Activated CD4-positive, CD25-positive, alpha-beta regulatory T cell treated with anti-CD3 and anti-CD28 coated beads, Interleukin-2, amount 50 U/mL, for 16 hours (primary cell): ENCODE measurements around the gene ELL.
"Not testable (repeated sequence)": the region's sequence is repeated elsewhere in the genome, so short reads cannot be mapped to it uniquely, and the experiment has no call there.

Source experiments
- DNase-seq: peaks from one replicate; pipeline ENCODE4 v3.0.0-alpha.2; 2020; ENCODE audit warnings: low read depth, low spot score

The ELL gene

DNA sequence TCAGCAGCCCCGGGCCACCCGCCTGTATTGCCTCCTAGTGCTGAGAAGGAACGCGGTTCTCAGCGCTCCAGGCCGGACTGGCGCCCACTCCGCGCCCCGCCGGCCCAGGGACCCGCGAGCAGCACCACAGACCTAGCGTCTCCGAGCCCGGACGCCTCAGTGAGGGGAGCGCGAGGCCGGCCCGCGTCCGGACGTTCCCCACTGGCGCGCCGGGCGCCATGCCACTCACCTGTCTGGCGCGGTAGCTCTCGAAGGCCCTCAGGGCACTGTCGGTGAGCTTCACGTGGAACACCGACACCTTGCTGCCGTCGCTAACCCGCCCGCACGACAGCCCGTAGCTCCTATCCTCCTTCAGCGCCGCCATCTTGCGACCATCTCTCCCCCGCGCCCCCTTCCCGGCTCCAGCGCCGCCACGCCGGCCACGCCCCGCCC lies at the start of gene ELL:
ELL (minus strand) TSS at position 379 of the 432 bp plus-strand sequence; CDS start at position 364, 15 bp downstream.
- DNase-seq = no peak

GRCh38 chr19:18568367-18568766 lies 46.5 kb upstream of the ELL start:
- no peak for DNase-seq

- no peak for DNase-seq
Measured at GRCh38 chr19:18566953-18567352, 45.1 kb upstream of the ELL start.

DNA sequence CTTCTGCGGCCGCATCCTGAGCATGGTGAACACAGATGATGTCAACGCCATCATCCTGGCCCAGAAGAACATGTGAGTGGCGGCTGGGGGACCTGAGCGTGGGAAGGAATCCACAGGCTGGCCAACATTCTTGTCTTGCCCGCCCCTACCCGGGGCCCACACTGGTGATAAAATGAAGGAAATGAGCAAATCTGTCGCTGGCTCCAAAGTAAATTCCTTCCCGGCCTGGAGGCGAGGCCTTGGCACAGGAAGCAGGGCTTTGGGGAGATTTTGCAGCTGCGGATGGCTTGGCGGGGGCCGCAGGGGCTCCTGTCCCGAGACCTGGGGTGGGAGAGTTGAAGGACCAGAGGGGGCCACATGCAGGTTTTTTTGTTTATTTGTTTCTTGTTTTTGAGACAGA lies 40.2 kb upstream of the ELL start:
- DNase-seq = no peak

- DNase-seq = no peak
Measured at GRCh38 chr19:18559685-18560084, 37.8 kb upstream of the ELL start.

DNA sequence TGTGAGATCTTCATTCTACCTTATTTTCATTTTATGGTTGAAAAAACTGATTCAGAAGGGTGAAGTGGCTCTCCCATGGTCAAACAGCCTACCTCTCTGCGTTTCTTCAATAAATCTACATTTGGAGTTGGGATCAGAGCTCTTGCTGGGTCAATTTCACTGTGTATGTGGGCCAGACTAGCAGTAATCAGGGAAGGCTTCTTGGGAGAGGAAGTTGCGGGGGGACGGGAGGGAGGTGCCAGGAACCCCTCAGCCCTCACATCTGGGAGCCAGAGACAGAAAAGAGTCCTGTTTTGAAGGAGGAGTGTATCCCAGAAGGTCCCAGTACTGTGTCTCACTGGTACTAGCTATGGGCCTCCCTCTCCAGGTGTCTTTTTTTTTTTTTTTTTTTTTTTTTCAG lies 36.7 kb upstream of the ELL start:
- no peak for DNase-seq

- no peak for DNase-seq
Measured at GRCh38 chr19:18558202-18558555, 36.3 kb upstream of the ELL start.

GRCh38 chr19:18557411-18558201 lies 35.7 kb upstream of the ELL start, which contains the start of gene KXD1:
Gene KXD1 (plus strand): TSS chr19:18557870. CDS start chr19:18562057, 4,187 bp downstream.
- DNase-seq = peak; percentile 97

- DNase-seq = no peak
Measured at GRCh38 chr19:18551631-18552030, 29.8 kb upstream of the ELL start.

- DNase-seq = peak; percentile 53
Measured at GRCh38 chr19:18543814-18544475, 22.1 kb upstream of the ELL start.

DNA sequence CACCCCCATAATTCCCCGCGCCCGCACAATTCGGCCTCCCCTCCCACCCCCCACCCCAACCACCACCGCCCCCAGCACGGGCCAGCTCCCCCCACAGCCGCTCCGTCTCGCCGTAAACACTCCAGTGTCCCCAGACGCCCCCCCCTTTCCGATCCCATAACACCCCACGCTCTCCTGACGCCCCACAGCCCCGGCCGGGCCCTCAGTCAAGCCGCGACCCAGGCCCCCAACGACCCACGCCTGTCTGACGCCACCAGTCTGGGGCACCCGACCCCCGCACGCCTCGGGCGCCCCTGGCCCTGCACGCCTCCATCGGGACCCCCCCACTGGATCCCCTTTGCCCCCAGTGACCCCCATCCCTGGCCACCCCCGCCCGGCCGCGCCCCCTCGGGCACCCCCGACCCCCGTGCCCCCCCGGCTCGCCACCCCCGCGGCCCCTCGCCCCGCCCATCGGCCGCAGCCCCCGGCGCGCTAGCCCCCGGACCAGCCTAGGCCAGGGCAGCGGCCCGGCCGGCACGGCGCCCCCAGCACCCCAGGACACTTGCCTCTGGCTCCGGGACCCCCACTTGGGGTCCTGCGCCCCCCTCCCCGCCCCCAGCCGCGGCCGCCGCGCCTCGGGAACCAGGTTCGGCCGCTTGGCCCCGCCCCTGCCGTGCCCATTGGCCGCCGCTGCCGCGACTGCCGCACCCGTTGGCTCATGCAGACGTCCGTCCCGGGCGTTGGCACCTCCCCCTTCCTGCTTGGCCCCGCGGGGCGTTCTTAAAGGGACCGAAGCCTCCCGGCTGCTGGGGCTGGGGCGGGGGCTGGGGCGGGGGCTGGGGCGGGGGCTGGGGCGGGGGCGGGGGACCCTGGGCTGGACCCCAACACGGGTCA lies 21.3 kb upstream of the ELL start, which contains the start of gene FKBP8:
FKBP8 (minus strand) TSS at position 633 of the 873 bp plus-strand sequence. CDS start 1,603 bp downstream, outside the sequence.
- DNase-seq = peak; percentile 85

- DNase-seq = no peak
Measured at GRCh38 chr19:18541992-18542940, 20.4 kb upstream of the ELL start.

DNA sequence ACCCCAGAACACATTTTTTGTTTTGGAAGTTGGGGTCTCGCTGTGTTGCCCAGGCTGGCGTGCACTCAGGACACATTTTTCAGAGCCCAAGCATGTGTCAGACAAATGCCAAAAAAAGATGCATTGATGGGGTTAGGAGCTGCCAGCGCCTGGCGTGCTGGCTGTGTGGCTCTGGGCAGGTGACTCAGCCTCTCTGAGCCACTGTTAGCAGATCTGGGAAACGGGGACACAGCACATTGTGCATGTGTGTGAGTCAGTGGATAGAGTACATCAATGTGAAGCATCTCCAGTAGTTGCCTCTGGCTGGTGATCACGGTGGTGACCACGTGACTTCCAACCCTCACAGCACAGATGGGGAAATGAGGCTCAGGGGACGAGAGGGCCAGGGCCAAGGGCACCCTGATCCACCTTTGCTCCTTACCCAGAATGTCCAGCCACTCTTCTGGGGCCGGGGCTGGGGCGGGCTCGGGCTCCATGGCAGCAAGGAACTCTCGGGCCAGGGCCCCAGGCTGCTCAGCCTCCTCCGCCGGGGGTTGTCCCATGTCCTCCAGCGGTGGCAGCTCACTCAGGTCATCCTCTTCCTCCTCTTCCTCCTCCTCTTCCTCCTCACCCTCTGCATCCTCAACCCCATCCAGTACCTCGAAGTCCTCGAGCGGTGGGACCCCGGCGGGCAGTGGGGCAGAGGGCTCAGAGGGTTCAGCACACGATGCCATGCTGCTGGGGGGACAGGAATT lies 19.6 kb upstream of the ELL start:
- no peak for DNase-seq

DNA sequence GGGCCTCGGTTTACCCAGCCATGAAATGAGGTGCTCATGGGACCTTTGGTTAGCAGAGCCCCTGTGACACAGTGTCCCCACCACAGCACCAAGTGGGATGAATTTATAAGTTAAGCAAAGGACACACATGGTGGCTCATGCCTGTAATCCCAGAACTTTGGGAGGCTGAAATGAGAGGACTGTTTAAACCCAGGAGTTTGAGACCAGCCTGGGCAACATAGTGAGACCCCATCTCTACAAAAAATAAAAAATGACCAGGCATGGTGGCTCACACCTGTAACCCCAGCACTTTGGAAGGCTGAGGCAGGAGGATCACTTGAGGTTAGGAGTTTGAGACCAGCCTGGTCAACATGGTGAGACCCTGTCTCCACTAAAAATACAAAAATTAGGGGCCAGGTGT lies 18.3 kb upstream of the ELL start:
- not testable (repeated sequence) for DNase-seq

- DNase-seq = no peak
Measured at GRCh38 chr19:18539372-18539771, 17.5 kb upstream of the ELL start.

- no peak for DNase-seq
Measured at GRCh38 chr19:18538115-18538514, 16.2 kb upstream of the ELL start.

DNA sequence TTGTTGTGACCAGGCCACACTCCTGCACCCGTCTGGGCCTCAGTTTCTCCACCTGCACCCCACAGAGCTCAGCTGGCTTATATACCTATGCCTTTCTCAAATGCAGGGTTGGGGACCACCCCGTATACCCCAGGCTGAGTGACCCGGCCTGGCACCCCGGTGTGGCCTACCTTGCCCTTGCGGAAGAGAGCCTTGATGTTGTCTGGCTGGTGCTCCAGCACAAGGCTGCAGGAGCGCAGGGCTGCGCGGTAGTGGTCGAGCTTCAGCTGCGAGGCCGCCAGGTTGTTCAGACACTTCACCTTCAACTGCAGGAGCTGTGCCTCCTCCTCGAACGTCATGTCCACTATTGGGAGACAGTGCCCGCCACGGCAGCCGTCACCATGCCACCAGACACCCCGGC lies 15.6 kb upstream of the ELL start:
- no peak for DNase-seq

DNA sequence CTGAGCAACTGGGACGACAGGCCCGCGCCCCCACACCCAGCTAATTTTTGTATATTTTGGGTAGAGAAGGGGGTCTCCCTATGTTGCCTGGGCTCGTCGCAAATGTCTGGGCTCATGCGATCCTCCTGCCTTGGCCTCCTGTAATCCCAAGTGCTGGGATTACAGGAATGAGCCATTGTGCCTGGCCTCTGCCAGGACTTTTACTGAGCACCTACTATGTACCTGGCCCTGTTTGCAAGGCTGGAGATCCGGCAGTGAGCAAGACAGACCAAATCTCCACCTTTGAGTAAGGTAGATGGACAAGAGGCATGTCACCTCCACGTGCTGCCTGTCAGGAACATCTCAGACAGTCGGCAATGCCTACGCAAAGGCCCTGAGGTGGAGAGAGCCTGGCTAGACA lies 14.6 kb upstream of the ELL start:
- DNase-seq = no peak

- no peak for DNase-seq
Measured at GRCh38 chr19:18533058-18533457, 11.2 kb upstream of the ELL start.
